H1 (cell line): ENCODE measurements around the gene CERCAM. TPM values are rescaled to one million over a fixed set of nuclear protein-coding genes. Genes with fewer than 3 reads are reported as not detected.

Source experiments
- CTCF ChIA-PET: fragments of 300-600 bp; sonication (Branson Sonifier 250); formaldehyde crosslinking; loops from one replicate; lab custom pipeline; 2021; ENCODE audit not compliant: partially characterized antibody; lab: Charles Lee
- POLR2A ChIA-PET: fragments of 300-600 bp; sonication (Branson Sonifier 250); formaldehyde crosslinking; loops from one replicate; lab custom pipeline; 2021; ENCODE audit warnings: inconsistent platforms; ENCODE audit not compliant: partially characterized antibody; lab: Charles Lee
- DNase-seq, 2 experiments: peaks; one replicate each; pipeline versions ENCODE4 v3.0.0 to v3.0.0-alpha.2; 2010 to 2022; ENCODE audit warnings: low spot score in 2 of 2, low read depth in 1 of 2, mixed read lengths in 1 of 2
- FAIRE-seq: peaks from 2 replicates; lab custom pipeline; 2011; peaks lifted over from hg19 to GRCh38; lab: Jason Lieb, UNC
- H2AFZ ChIP-seq: 2 replicates; pipeline ENCODE4 v1.8.1; 2012; ENCODE audit warnings: low read length, inconsistent platforms
- H2AK5ac ChIP-seq: 2 replicates; pipeline ENCODE4 v1.6.1; 2013; ENCODE audit warnings: low read depth, low read length
- H2BK120ac ChIP-seq: replicated peaks from 2 replicates; pipeline ENCODE3; 2013; ENCODE audit warnings: low read depth, low read length, inconsistent platforms
- H2BK12ac ChIP-seq: 2 replicates; pipeline ENCODE4 v1.6.1; 2013; ENCODE audit warnings: low read depth, low read length
- H2BK15ac ChIP-seq: 2 replicates; pipeline ENCODE4 v1.6.1; 2013; ENCODE audit warnings: low read length
- H2BK20ac ChIP-seq: 2 replicates; pipeline ENCODE4 v1.6.1; 2013; ENCODE audit warnings: low read length
- H2BK5ac ChIP-seq: 2 replicates; pipeline ENCODE4 v1.6.1; 2013; ENCODE audit warnings: low read depth, low read length
- H3K14ac ChIP-seq: 2 replicates; pipeline ENCODE4 v1.6.1; 2013; ENCODE audit warnings: inconsistent platforms; ENCODE audit not compliant: insufficient read length
- H3K18ac ChIP-seq: 2 replicates; pipeline ENCODE4 v1.6.1; 2013; ENCODE audit warnings: low read length; ENCODE audit errors: extremely low read depth
- H3K23ac ChIP-seq: 2 replicates; pipeline ENCODE4 v1.6.1; 2013; ENCODE audit warnings: inconsistent platforms; ENCODE audit not compliant: insufficient read length
- H3K23me2 ChIP-seq: 2 replicates; pipeline ENCODE4 v1.6.1; 2013; ENCODE audit warnings: low read depth, low read length
- H3K27ac ChIP-seq: 2 replicates; pipeline ENCODE4 v1.6.1; 2011; ENCODE audit warnings: low read depth, low read length, inconsistent platforms
- H3K27me3 ChIP-seq, 4 experiments: replicated peaks in 1 of 4; 1 replicate in 1 of 4; 2 replicates in 3 of 4; pipeline versions ENCODE4 v1.6.1 to v1.8.1; 2011 to 2013; ENCODE audit warnings: low read length in 3 of 4, mild to moderate bottlenecking in 3 of 4, inconsistent platforms in 2 of 4, mixed read lengths in 2 of 4, moderate library complexity in 1 of 4; ENCODE audit not compliant: control insufficient read depth in 3 of 4, insufficient read depth in 3 of 4; ENCODE audit errors: extremely low read depth in 1 of 4
- H3K36me3 ChIP-seq, 4 experiments: 2 replicates each; pipeline versions ENCODE4 v1.6.1 to v1.8.1; 2011 to 2013; ENCODE audit warnings: mild to moderate bottlenecking in 4 of 4, low read length in 3 of 4, moderate library complexity in 2 of 4, control low read depth in 1 of 4, inconsistent platforms in 1 of 4; ENCODE audit not compliant: insufficient read depth in 4 of 4, control insufficient read depth in 2 of 4
- H3K4ac ChIP-seq: replicated peaks from 2 replicates; pipeline ENCODE3; 2013; ENCODE audit warnings: low read length, low read depth, mixed read lengths, inconsistent platforms; ENCODE audit not compliant: insufficient read length
- H3K4me1 ChIP-seq, 4 experiments: replicated peaks in 1 of 4; 1 replicate in 1 of 4; 2 replicates in 3 of 4; pipeline versions ENCODE4 v1.6.1 to v1.8.1; 2011 to 2013; ENCODE audit warnings: low read length in 3 of 4, inconsistent platforms in 2 of 4, mixed read lengths in 1 of 4; ENCODE audit not compliant: insufficient read depth in 4 of 4, control insufficient read depth in 3 of 4
- H3K4me2 ChIP-seq, 2 experiments: 2 replicates each; pipeline versions ENCODE4 v1.6.1 to v1.8.1; 2011 to 2013; ENCODE audit warnings: low read depth in 2 of 2, low read length in 2 of 2, control low read depth in 1 of 2, inconsistent platforms in 1 of 2, mild to moderate bottlenecking in 1 of 2; ENCODE audit not compliant: insufficient read depth in 1 of 2
- H3K4me3 ChIP-seq, 4 experiments: fragments of 200-600, 300-600 bp in 1 of 4; sonication (generic), shearing (Covaris generic), sonication (Bioruptor Twin) in 1 of 4; 2 replicates each; pipeline versions ENCODE4 v1.5.1 to v1.8.1; 2011 to 2016; ENCODE audit warnings: low read length in 4 of 4, low read depth in 3 of 4, control low read depth in 2 of 4, inconsistent platforms in 2 of 4, mild to moderate bottlenecking in 2 of 4, mixed read lengths in 1 of 4, moderate library complexity in 1 of 4; ENCODE audit not compliant: insufficient read depth in 2 of 4; ENCODE audit errors: extremely low read depth in 1 of 4
- H3K56ac ChIP-seq: replicated peaks from 2 replicates; pipeline ENCODE3; 2013; ENCODE audit warnings: low read depth, mild to moderate bottlenecking, mixed read lengths, low read length, inconsistent platforms; ENCODE audit not compliant: insufficient read length
- H3K79me1 ChIP-seq: 2 replicates; pipeline ENCODE4 v1.6.1; 2013; ENCODE audit warnings: low read depth, low read length, control low read depth
- H3K79me2 ChIP-seq, 2 experiments: 2 replicates each; pipeline versions ENCODE4 v1.6.1 to v1.8.1; 2012 to 2013; ENCODE audit warnings: low read length in 2 of 2, mild to moderate bottlenecking in 2 of 2, inconsistent platforms in 1 of 2; ENCODE audit not compliant: insufficient read depth in 2 of 2, control insufficient read depth in 1 of 2
- H3K9ac ChIP-seq, 4 experiments: replicated peaks in 1 of 4; 1 replicate in 1 of 4; 2 replicates in 3 of 4; pipeline versions ENCODE4 v1.6.1 to v1.8.1; 2011 to 2013; ENCODE audit warnings: low read depth in 3 of 4, low read length in 3 of 4, control low read depth in 2 of 4, mild to moderate bottlenecking in 2 of 4, moderate library complexity in 2 of 4, inconsistent platforms in 1 of 4; ENCODE audit errors: extremely low read depth in 1 of 4
- H3K9me3 ChIP-seq, 2 experiments: 2 replicates each; pipeline versions ENCODE4 v1.6.1 to v1.8.1; 2012 to 2013; ENCODE audit warnings: mild to moderate bottlenecking in 2 of 2, moderate library complexity in 2 of 2, control low read depth in 1 of 2, inconsistent platforms in 1 of 2, low read depth in 1 of 2, low read length in 1 of 2, mixed read lengths in 1 of 2; ENCODE audit not compliant: insufficient read depth in 2 of 2
- H4K20me1 ChIP-seq, 2 experiments: replicated peaks in 1 of 2; 2 replicates each; pipeline versions ENCODE3 to v1.8.1; 2011 to 2013; ENCODE audit warnings: inconsistent platforms in 2 of 2, low read length in 2 of 2, mild to moderate bottlenecking in 1 of 2; ENCODE audit not compliant: insufficient read depth in 2 of 2, control insufficient read depth in 1 of 2
- H4K5ac ChIP-seq: 2 replicates; pipeline ENCODE4 v1.6.1; 2013; ENCODE audit warnings: low read length, low read depth, mixed read lengths, inconsistent platforms; ENCODE audit not compliant: insufficient read length
- H4K8ac ChIP-seq: 2 replicates; pipeline ENCODE4 v1.8.0; 2013; ENCODE audit warnings: mild to moderate bottlenecking, moderate library complexity, low read length, inconsistent platforms; ENCODE audit not compliant: insufficient read depth; ENCODE audit errors: extremely low read depth
- H4K91ac ChIP-seq: replicated peaks from 2 replicates; pipeline ENCODE3; 2013; ENCODE audit warnings: low read length, mixed read lengths, inconsistent platforms; ENCODE audit not compliant: insufficient read length
- BCL11A ChIP-seq, 2 experiments: IDR thresholded peaks; one replicate each; pipeline ENCODE4 v1.6.1; 2011; ENCODE audit warnings: low read depth in 2 of 2, low read length in 2 of 2, mild to moderate bottlenecking in 2 of 2
- CHD1 ChIP-seq: IDR thresholded peaks from 2 replicates; pipeline ENCODE4 v1.6.1; 2012; ENCODE audit warnings: low read depth, low read length, improper control_type of control experiment
- FOSL1 ChIP-seq: IDR thresholded peaks from 2 replicates; pipeline ENCODE4 v1.6.1; 2011; ENCODE audit warnings: mild to moderate bottlenecking, low read depth, low read length, moderate library complexity; ENCODE audit not compliant: insufficient read depth
- HDAC2 ChIP-seq, 2 experiments: fragments of 300-600 bp in 1 of 2; sonication (generic) in 1 of 2; IDR thresholded peaks; 2 replicates each; pipeline ENCODE4 v1.6.1; 2011 to 2012; ENCODE audit warnings: low read depth in 2 of 2, low read length in 2 of 2, mild to moderate bottlenecking in 2 of 2, moderate library complexity in 2 of 2, borderline replicate concordance in 1 of 2, inconsistent platforms in 1 of 2
- KDM4A ChIP-seq: IDR thresholded peaks from one replicate; pipeline ENCODE4 v1.7.1; 2012; ENCODE audit warnings: low read depth, mild to moderate bottlenecking, moderate library complexity, low read length, inconsistent platforms; ENCODE audit not compliant: severe bottlenecking
- SIX5 ChIP-seq: IDR thresholded peaks from 2 replicates; pipeline ENCODE4 v1.6.1; 2011; ENCODE audit warnings: mild to moderate bottlenecking, low read depth, low read length
- WGBS, 2 experiments: shearing (Covaris generic) in 1 of 2; methylation state at CpG; one replicate each; pipeline versions ENCODE4 v1.1.6 to v1.1.7; 2013 to 2015; ENCODE audit warnings: low lambda C conversion rate in 2 of 2, mixed read lengths in 2 of 2, inconsistent platforms in 1 of 2, low coverage in 1 of 2, missing lambda C conversion rate in 1 of 2; ENCODE audit not compliant: insufficient replicate concordance in 2 of 2, insufficient coverage in 1 of 2, insufficient read length in 1 of 2; ENCODE audit errors: extremely low coverage in 1 of 2, missing lambda C conversion rate in 1 of 2; 5-methylcytosine and 5-hydroxymethylcytosine counted together
- polyA plus RNA-seq, 7 experiments: library from polyadenylated mRNA; depleted of rRNA in 3 of 7; stranded (reverse) in 5 of 7; unstranded in 2 of 7; fragments of >200 nt in 5 of 7; fragments of 200-250 nt in 2 of 7; gene quantifications; 1 replicate in 5 of 7; 2 replicates in 1 of 7; 4 replicates in 1 of 7; pipeline versions ENCODE4 v1.2.1 to v1.2.3, GENCODE V29; 2011 to 2013; ENCODE audit warnings: missing spikeins in 2 of 7, mixed read lengths in 2 of 7
- total RNA-seq: library from RNA; stranded (reverse); fragmentation: NEBNext Ultra II Directional; extraction: Animal tissue kit (Norgen Biotek cat#: 25700); gene quantifications from 2 replicates; pipeline ENCODE4 v1.2.1, GENCODE V29; 2021
- TF ChIP-seq, protein P1 (sequence below): IDR thresholded peaks from 2 replicates; pipeline ENCODE4 v1.6.1; 2012; ENCODE audit warnings: inconsistent platforms
- TF ChIP-seq, protein P2 (sequence below), 3 experiments: IDR thresholded peaks; 1 replicate in 2 of 3; 2 replicates in 1 of 3; pipeline versions ENCODE4 v1.5.1 to v1.6.1; 2011; ENCODE audit warnings: low read length in 3 of 3, mild to moderate bottlenecking in 3 of 3, inconsistent platforms in 2 of 3, low read depth in 1 of 3, moderate library complexity in 1 of 3; ENCODE audit not compliant: insufficient read depth in 1 of 3; ENCODE audit errors: control extremely low read depth in 1 of 3
- TF ChIP-seq, protein P3 (sequence below): IDR thresholded peaks from 2 replicates; pipeline ENCODE4 v1.6.1; 2011; ENCODE audit warnings: low read length, improper control_type of control experiment

The CERCAM gene
- total and polyA plus RNA-seq, 2 of the 8 experiments (the other 6 are each of a cell fraction or from before 2014, with no cell fraction given), result 3.1 to 5.2 TPM

DNA sequence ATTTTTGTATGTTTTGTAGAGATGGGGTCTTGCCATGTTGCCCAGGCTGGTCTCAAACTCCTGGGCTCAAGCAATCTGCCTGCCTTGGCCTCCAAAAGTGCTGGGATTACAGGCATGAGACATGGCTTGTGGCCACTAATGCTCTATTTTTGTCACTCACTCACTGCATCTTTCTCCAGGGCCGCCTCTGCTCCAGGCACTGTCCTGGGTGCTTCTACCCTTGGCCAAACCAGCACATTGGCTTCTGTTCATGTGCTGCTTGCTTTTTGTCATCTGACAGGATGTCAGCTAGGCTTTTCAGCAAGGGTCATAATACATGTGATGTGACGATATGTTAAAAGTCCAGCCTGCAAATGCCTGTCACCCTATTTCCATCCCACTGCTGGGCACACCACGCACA lies 38.4 kb downstream of the CERCAM start:
- CTCF ChIA-PET, result no interaction called here
- Histone ChIP-seq H3K4me2 (no peak overlapping the region), H3K14ac (no peak overlapping the region)
- TF ChIP-seq, protein P1, sequence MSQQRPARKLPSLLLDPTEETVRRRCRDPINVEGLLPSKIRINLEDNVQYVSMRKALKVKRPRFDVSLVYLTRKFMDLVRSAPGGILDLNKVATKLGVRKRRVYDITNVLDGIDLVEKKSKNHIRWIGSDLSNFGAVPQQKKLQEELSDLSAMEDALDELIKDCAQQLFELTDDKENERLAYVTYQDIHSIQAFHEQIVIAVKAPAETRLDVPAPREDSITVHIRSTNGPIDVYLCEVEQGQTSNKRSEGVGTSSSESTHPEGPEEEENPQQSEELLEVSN, result no peak
- no peak for TF ChIP-seq BCL11A (IDR thresholded peaks at IDR 0.05; ENCODE audit: low read depth in 2 of 2, low read length in 2 of 2)
- no peak for TF ChIP-seq CHD1
- TF ChIP-seq, protein P2, sequence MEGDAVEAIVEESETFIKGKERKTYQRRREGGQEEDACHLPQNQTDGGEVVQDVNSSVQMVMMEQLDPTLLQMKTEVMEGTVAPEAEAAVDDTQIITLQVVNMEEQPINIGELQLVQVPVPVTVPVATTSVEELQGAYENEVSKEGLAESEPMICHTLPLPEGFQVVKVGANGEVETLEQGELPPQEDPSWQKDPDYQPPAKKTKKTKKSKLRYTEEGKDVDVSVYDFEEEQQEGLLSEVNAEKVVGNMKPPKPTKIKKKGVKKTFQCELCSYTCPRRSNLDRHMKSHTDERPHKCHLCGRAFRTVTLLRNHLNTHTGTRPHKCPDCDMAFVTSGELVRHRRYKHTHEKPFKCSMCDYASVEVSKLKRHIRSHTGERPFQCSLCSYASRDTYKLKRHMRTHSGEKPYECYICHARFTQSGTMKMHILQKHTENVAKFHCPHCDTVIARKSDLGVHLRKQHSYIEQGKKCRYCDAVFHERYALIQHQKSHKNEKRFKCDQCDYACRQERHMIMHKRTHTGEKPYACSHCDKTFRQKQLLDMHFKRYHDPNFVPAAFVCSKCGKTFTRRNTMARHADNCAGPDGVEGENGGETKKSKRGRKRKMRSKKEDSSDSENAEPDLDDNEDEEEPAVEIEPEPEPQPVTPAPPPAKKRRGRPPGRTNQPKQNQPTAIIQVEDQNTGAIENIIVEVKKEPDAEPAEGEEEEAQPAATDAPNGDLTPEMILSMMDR (IDR thresholded peaks at IDR 0.05; ENCODE audit: control extremely low read depth in 1 of 3, insufficient read depth in 1 of 3, low read depth in 1 of 3, low read length in 3 of 3), result no peak
- TF ChIP-seq FOSL1, result no peak
- TF ChIP-seq SIX5, result no peak
- no peak for TF ChIP-seq KDM4A
- no peak for TF ChIP-seq HDAC2 (IDR thresholded peaks at IDR 0.05; ENCODE audit: borderline replicate concordance in 1 of 2, low read depth in 2 of 2, low read length in 2 of 2)
- TF ChIP-seq, protein P3, sequence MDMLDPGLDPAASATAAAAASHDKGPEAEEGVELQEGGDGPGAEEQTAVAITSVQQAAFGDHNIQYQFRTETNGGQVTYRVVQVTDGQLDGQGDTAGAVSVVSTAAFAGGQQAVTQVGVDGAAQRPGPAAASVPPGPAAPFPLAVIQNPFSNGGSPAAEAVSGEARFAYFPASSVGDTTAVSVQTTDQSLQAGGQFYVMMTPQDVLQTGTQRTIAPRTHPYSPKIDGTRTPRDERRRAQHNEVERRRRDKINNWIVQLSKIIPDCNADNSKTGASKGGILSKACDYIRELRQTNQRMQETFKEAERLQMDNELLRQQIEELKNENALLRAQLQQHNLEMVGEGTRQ, result no peak

More for the DNA sequence above, 38.4 kb downstream of the CERCAM start:
- Histone ChIP-seq H2AFZ (no peak overlapping the region), H4K8ac (no peak overlapping the region), H2BK120ac (no peak overlapping the region), H3K27ac (no peak overlapping the region), H3K23ac (no peak overlapping the region), H2BK15ac (no peak overlapping the region), H2BK12ac (no peak overlapping the region), H3K4ac (no peak overlapping the region), H3K9ac (no peak overlapping the region), H3K23me2 (peaks cover 6% of the 10 kb centered on the region), H3K79me1 (no peaks in the 10 kb centered on the region), H3K36me3 (peaks cover 0 to 2% (median 0%) of the 10 kb centered on the region in 4 experiments; a peak in 1 of 8 replicates), H3K27me3 (peaks cover 18 to 50% (median 42%) of the 10 kb centered on the region in 4 experiments), H4K5ac (no peak overlapping the region), H4K20me1 (peaks cover 14 to 16% of the 10 kb centered on the region in 2 experiments), H2BK20ac (no peak overlapping the region), H4K91ac (no peak overlapping the region), H3K4me3 (no peak overlapping the region), H2BK5ac (no peak overlapping the region), H3K4me1 (peaks cover 0 to 8% (median 5%) of the 10 kb centered on the region in 4 experiments; a peak in 5 of 7 replicates), H3K79me2 (no peaks in the 10 kb centered on the region), H2AK5ac (no peak overlapping the region), H3K18ac (no peak overlapping the region), H3K56ac (no peak overlapping the region), H3K9me3 (no peaks in the 10 kb centered on the region)
- FAIRE-seq, result no peak
- POLR2A ChIA-PET, result interaction anchor here (0.6 to 1.2 kb wide), 2 partner anchors 46 to 52 kb away, joined by 3 to 4 read pairs; partner anchors contain the start of gene GLE1
- 93% methylated on average over 3 of the region's 3 CpGs; no CpG with 5 or more reads in 1 of the 2 experiments for WGBS, 2 experiments
- DNase-seq, result no peak
